Stimulated activated CD4-positive, alpha-beta T cell treated with anti-CD3 and anti-CD28 coated beads, Interleukin-15, amount 100 ng/mL, for 24 hours (primary cell): Measurements from ENCODE around the gene TIMM50.
A peak's percentile ranks its signal among the peaks of the same experiment; 100 is the strongest.
"Not testable (repeated sequence)": the region's sequence is repeated elsewhere in the genome, so short reads cannot be mapped to it uniquely, and the experiment has no call there.

Source experiments
- DNase-seq: peaks from one replicate; pipeline ENCODE4 v3.0.0-alpha.2; 2020

TIMM50 gene

GRCh38 chr19:39480337-39481228, at the start of gene TIMM50:
TSS of gene TIMM50 (plus strand) at chr19:39480838. CDS start at chr19:39480854, 16 bp downstream.
- peak; percentile 100 for DNase-seq

- no peak for DNase-seq
These were observed 48.0 kb upstream of the TIMM50 start for GRCh38 chr19:39432677-39433025.

- no peak for DNase-seq
These were observed 47.1 kb upstream of the TIMM50 start for GRCh38 chr19:39433480-39434079.

- DNase-seq = no peak
These were observed 46.2 kb upstream of the TIMM50 start for GRCh38 chr19:39434123-39435076.

GRCh38 chr19:39435499-39436349, 44.9 kb upstream of the TIMM50 start, which contains the start of gene RPS16:
TSS of gene RPS16 (minus strand) at chr19:39435949. CDS start at chr19:39435895, 54 bp downstream.
- DNase-seq = peak; percentile 100

GRCh38 chr19:39436350-39436716, 44.3 kb upstream of the TIMM50 start:
- DNase-seq = no peak

- DNase-seq = no peak
These were observed 42.2 kb upstream of the TIMM50 start for GRCh38 chr19:39438270-39438934.

- DNase-seq = no peak
These were observed 35.9 kb upstream of the TIMM50 start for GRCh38 chr19:39444598-39445195.

- peak; percentile 99 for DNase-seq
These were observed 35.2 kb upstream of the TIMM50 start, which contains the start of gene SUPT5H for GRCh38 chr19:39445196-39446111. TSS of gene SUPT5H (plus strand) at chr19:39445582. CDS start at chr19:39445891, 309 bp downstream.

GRCh38 chr19:39446365-39447084, 34.1 kb upstream of the TIMM50 start:
- DNase-seq = no peak

- DNase-seq = peak; percentile 56
These were observed 32.4 kb upstream of the TIMM50 start for GRCh38 chr19:39448271-39448670.

GRCh38 chr19:39449116-39449797, 31.4 kb upstream of the TIMM50 start:
- no peak for DNase-seq

- not testable (repeated sequence) for DNase-seq
These were observed 29.4 kb upstream of the TIMM50 start for GRCh38 chr19:39451257-39451656.

GRCh38 chr19:39463403-39463802, 17.2 kb upstream of the TIMM50 start:
- no peak for DNase-seq

- no peak for DNase-seq
These were observed 14.5 kb upstream of the TIMM50 start for GRCh38 chr19:39465956-39466747.

GRCh38 chr19:39467941-39468340, 12.7 kb upstream of the TIMM50 start:
- no peak for DNase-seq

GRCh38 chr19:39469036-39469435, 11.6 kb upstream of the TIMM50 start:
- DNase-seq = no peak

- DNase-seq = no peak
These were observed 11.1 kb upstream of the TIMM50 start for GRCh38 chr19:39469567-39469966.
